GM12874 (cell line): Measurements from ENCODE around the gene IRS1.

Experiments used
- TF ChIP-seq, protein P1 (sequence below): IDR thresholded peaks from 2 replicates; pipeline ENCODE4 v1.5.1; 2011; ENCODE audit warnings: low read depth, mild to moderate bottlenecking, control low read depth, low read length, moderate library complexity; ENCODE audit not compliant: insufficient read depth

IRS1 gene

DNA sequence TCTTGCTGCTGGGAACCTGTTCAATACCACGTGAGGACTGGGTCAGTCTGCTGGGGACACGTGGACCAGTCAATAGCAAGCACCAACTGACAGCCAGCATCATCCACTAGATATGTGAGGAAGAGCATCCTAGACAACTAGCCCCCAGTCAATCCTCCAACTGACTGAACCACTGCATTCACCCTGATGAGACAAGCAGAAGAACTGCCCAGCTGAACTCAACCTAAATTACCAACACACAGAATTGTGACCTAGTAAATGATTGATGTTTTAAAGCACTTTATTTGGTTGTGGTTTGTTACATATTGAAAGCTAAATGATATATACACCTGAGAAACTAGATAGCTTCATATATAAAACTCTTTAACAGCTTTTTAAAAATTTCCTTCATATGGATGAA is 15.7 kb downstream of the IRS1 start:
- TF ChIP-seq, protein P1, sequence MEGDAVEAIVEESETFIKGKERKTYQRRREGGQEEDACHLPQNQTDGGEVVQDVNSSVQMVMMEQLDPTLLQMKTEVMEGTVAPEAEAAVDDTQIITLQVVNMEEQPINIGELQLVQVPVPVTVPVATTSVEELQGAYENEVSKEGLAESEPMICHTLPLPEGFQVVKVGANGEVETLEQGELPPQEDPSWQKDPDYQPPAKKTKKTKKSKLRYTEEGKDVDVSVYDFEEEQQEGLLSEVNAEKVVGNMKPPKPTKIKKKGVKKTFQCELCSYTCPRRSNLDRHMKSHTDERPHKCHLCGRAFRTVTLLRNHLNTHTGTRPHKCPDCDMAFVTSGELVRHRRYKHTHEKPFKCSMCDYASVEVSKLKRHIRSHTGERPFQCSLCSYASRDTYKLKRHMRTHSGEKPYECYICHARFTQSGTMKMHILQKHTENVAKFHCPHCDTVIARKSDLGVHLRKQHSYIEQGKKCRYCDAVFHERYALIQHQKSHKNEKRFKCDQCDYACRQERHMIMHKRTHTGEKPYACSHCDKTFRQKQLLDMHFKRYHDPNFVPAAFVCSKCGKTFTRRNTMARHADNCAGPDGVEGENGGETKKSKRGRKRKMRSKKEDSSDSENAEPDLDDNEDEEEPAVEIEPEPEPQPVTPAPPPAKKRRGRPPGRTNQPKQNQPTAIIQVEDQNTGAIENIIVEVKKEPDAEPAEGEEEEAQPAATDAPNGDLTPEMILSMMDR = no peak

DNA sequence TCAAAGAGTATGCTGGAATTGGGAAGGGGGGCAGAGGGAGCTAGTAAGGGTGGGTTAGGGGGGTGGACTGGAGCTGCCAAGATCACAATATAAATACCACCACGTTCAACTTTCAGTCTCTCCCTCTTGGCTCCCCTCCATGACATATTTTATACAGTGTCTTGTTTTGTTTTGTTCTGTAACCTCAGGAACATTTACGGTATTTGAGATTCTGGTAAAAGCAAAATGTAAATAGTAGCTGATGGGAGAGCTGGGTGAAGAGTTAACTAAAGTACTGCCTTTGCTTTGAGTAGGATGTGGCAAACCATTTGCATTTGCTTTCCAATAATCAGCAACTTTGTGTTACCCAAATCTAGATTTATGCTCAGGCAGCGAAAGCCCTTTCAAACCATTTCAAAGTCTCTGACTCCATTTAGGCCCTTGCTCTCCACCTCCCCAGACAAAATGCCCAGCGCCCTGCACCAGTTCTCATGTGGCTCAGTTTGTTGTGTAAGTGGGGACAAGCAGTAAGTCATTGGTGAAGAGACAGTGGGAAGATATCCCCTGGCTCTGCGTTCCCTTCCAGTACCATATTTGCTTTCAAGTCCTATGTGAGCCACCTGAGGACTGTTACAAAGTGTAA is 17.4 kb downstream of the IRS1 start:
- TF ChIP-seq, protein P1 = no peak

DNA sequence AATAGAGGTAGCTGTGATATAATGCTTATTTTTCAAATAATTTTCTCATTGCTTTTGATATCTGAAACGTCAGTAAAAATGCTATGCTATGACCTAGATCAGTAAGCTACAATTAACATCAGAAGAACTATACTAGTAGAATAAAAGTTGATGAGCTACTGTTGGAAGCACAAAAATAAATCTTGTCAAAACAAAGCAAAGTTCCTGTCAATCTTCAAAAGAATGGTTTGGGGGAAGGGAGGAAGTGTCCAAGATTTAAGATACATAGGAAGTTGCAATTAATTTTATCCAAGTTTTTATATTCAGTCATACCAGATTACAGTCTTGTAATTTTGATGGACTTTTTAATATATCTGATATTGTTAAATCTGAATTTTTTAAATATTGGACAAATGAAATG is 19.2 kb downstream of the IRS1 start:
- TF ChIP-seq, protein P1 = no peak

DNA sequence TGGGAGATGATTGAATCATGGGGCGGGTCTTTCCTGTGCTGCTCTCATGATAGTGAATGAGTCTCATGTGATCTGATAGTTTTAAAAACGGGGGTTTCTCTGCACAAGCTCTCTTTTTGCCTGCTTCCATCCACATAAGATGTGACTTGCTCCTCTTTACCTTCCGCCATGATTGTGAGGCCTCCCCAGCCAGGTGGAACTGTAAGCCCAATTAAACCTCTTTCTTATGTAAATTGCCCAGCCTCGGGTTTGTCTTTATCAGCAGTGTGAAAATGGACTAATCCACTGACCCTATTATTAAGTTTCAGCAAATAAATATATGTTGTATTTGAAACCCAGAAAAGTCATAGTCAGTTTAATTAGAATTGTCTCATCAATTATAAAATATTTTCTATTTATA is 22.0 kb downstream of the IRS1 start:
- TF ChIP-seq, protein P1 = no peak

DNA sequence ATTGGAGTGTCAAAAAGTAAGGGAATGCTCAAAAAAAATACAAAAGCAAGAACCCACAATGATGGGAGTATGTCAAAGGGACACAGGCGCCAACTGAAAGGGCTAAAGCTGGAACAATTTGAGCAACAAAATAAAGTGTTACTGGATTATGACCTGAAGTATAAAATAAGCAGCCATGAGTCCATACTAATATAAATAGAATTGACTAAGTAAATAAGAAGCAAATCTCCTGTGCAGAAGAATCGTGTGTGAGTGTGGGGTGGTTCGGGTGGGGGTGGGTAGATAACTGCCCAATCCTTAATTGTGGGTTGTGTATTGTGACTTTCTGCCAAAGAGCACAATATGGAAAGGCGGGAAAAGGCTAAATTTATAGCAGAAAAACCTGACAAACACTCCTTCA is 23.5 kb downstream of the IRS1 start:
- TF ChIP-seq, protein P1 = no peak

DNA sequence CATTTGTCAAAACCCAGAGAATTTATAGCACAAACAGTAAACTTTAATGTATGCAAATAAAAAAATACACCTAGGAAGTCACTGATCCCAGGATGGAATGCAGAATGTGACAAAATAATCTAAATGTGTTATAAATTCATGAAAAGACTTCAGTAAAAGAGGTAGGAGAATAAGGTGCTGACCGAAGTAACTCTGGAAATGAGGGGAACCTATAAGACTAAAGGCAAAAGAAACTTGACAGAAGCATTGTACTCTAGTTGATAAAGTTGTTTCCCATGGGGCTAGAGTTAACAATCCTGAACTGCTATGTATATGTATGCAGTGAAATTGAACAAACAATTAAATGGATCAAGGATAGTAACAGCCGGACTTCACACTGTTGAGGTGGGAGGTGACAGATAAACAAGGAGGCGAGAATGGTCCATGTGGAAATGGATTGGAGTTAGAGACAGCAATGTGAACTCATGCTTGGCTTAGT is 24.5 kb downstream of the IRS1 start:
- TF ChIP-seq, protein P1 = no peak

DNA sequence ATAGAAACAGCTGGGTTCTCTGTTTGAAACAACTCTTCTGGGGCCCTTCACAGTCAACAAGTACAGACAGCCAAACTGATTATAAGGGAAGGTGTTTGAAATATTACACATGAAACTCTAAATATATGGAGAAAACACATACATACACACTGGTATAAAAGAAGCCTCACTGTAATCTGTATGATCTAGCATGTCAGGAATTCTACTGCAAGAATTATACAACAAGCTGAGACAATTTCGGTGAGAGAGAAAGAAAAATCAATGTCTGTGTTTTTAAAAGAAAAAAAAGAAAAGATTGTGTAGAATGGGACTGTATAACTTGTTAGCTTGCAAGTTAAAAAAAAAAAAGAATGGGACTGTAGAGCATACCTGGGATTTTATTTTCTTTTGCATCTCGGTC is 26.3 kb downstream of the IRS1 start:
- TF ChIP-seq, protein P1 = no peak
